Measurements from ENCODE around the gene IL11. TPM values are rescaled to one million over a fixed set of nuclear protein-coding genes. Genes with fewer than 3 reads are reported as not detected.

IL11 gene
- total RNA-seq, 1 experiment from 2014 or later: 0.97 TPM

- no peak for TF ChIP-seq CTCF (IDR thresholded peaks at IDR 0.05; ENCODE audit: unreplicated experiment)
- peaks cover 17% of the 10 kb centered on the region for H3K27me3 Mint-ChIP-seq (ENCODE audit: unreplicated experiment)
- intact Hi-C loops (cut with micrococcal nuclease; ENCODE audit: unreplicated experiment): no loop called here
- no peak overlapping the region for H3K4me3 Mint-ChIP-seq (ENCODE audit: low read depth, unreplicated experiment)
- no peak for DNase-seq
- no peaks in the 10 kb centered on the region for H3K9me3 Mint-ChIP-seq (ENCODE audit: low read depth, unreplicated experiment)
- no peak overlapping the region for H3K27ac Mint-ChIP-seq (ENCODE audit: unreplicated experiment)
- no TSS peak for BruUV-seq (replicated peaks)
- CTCF ChIA-PET: no interaction called here
- peaks cover 9% of the 10 kb centered on the region for H3K4me1 Mint-ChIP-seq (ENCODE audit: low read depth, unreplicated experiment)
- H3K36me3 Mint-ChIP-seq (ENCODE audit: insufficient read depth, unreplicated experiment): no peaks in the 10 kb centered on the region
Measured at GRCh38 chr19:55319785-55320184, 50.5 kb downstream of the IL11 start.

- no peak overlapping the region for H3K4me3 Mint-ChIP-seq (ENCODE audit: low read depth, unreplicated experiment)
- intact Hi-C loops (cut with micrococcal nuclease; ENCODE audit: unreplicated experiment): no loop called here
- no peak for DNase-seq
- BruUV-seq (replicated peaks): no TSS peak
- no peaks in the 10 kb centered on the region for H3K36me3 Mint-ChIP-seq (ENCODE audit: insufficient read depth, unreplicated experiment)
- CTCF ChIA-PET: interaction anchor here (0.8 kb wide), 1 partner anchor 15 kb away, joined by 3 read pairs; no protein-coding TSS in a partner anchor
- H3K27me3 Mint-ChIP-seq (ENCODE audit: unreplicated experiment): peaks cover 8% of the 10 kb centered on the region
- no peaks in the 10 kb centered on the region for H3K4me1 Mint-ChIP-seq (ENCODE audit: low read depth, unreplicated experiment)
- H3K27ac Mint-ChIP-seq (ENCODE audit: unreplicated experiment): no peak overlapping the region
- H3K9me3 Mint-ChIP-seq (ENCODE audit: low read depth, unreplicated experiment): no peaks in the 10 kb centered on the region
- no peak for TF ChIP-seq CTCF (IDR thresholded peaks at IDR 0.05; ENCODE audit: unreplicated experiment)
Measured at GRCh38 chr19:55316646-55317045, 53.6 kb downstream of the IL11 start.

- no peaks in the 10 kb centered on the region for H3K36me3 Mint-ChIP-seq (ENCODE audit: insufficient read depth, unreplicated experiment)
- intact Hi-C loops (cut with micrococcal nuclease; ENCODE audit: unreplicated experiment): no loop called here
- H3K27me3 Mint-ChIP-seq (ENCODE audit: unreplicated experiment): peaks cover 2% of the 10 kb centered on the region
- no peak for TF ChIP-seq CTCF (IDR thresholded peaks at IDR 0.05; ENCODE audit: unreplicated experiment)
- no peaks in the 10 kb centered on the region for H3K9me3 Mint-ChIP-seq (ENCODE audit: low read depth, unreplicated experiment)
- CTCF ChIA-PET: no interaction called here
- H3K4me1 Mint-ChIP-seq (ENCODE audit: low read depth, unreplicated experiment): no peaks in the 10 kb centered on the region
- BruUV-seq (replicated peaks): no TSS peak
- no peak overlapping the region for H3K27ac Mint-ChIP-seq (ENCODE audit: unreplicated experiment)
- H3K4me3 Mint-ChIP-seq (ENCODE audit: low read depth, unreplicated experiment): no peak overlapping the region
- no peak for DNase-seq
Measured at GRCh38 chr19:55315956-55316525, 54.2 kb downstream of the IL11 start.

GRCh38 chr19:55314396-55314795 is 55.9 kb downstream of the IL11 start:
- no peak overlapping the region for H3K27ac Mint-ChIP-seq (ENCODE audit: unreplicated experiment)

More at GRCh38 chr19:55314396-55314795, 55.9 kb downstream of the IL11 start:
- BruUV-seq (replicated peaks): no TSS peak
- Mint-ChIP-seq H3K4me1 (ENCODE audit: low read depth, unreplicated experiment) (no peaks in the 10 kb centered on the region), H3K27me3 (ENCODE audit: unreplicated experiment) (no peaks in the 10 kb centered on the region), H3K4me3 (ENCODE audit: low read depth, unreplicated experiment) (no peak overlapping the region), H3K36me3 (ENCODE audit: insufficient read depth, unreplicated experiment) (no peaks in the 10 kb centered on the region), H3K9me3 (ENCODE audit: low read depth, unreplicated experiment) (no peaks in the 10 kb centered on the region)
- TF ChIP-seq CTCF (IDR thresholded peaks at IDR 0.05; ENCODE audit: unreplicated experiment): no peak
- CTCF ChIA-PET: no interaction called here
- intact Hi-C loops (cut with micrococcal nuclease; ENCODE audit: unreplicated experiment): no loop called here
- DNase-seq: no peak

Other genes with a start within 250 kb of the IL11 start
- gene TNNT1, start 221.3 kb downstream of the IL11 start, total RNA-seq (2022): 48.8 and 53.7 TPM in 2 replicates
- gene TNNI3, start 212.7 kb downstream of the IL11 start, total RNA-seq (2022): 1.3 and 2.5 TPM in 2 replicates
- 10.3 and 13.1 TPM in 2 replicates for gene DNAAF3, start 203.8 kb downstream of the IL11 start, total RNA-seq (2022)
- 0.54 and 0.71 TPM in 2 replicates for gene SYT5, start 190.2 kb downstream of the IL11 start, total RNA-seq (2022)
- gene PTPRH, start 161.0 kb downstream of the IL11 start, total RNA-seq (2022): 34.6 and 43.2 TPM in 2 replicates
- 14.3 and 14.7 TPM in 2 replicates for gene TMEM86B, start 141.7 kb downstream of the IL11 start, total RNA-seq (2022)
- gene PPP6R1, start 111.4 kb downstream of the IL11 start, total RNA-seq (2022): 126 and 132 TPM in 2 replicates
- 72.0 and 72.8 TPM in 2 replicates for gene HSPBP1, start 90.4 kb downstream of the IL11 start, total RNA-seq (2022)
- gene BRSK1, start 86.5 kb downstream of the IL11 start, total RNA-seq (2022): 3.4 and 3.8 TPM in 2 replicates
- 0.73 TPM in 1 of 2 replicates, not detected in the other for gene TMEM150B, start 45.1 kb downstream of the IL11 start, total RNA-seq (2022)
- gene KMT5C, start 30.6 kb downstream of the IL11 start, total RNA-seq (2022): 16.1 and 23.5 TPM in 2 replicates
- 1.4 and 3.4 TPM in 2 replicates for gene COX6B2, start 15.7 kb downstream of the IL11 start, total RNA-seq (2022)
- gene GARIN5B, start 7.2 kb downstream of the IL11 start, total RNA-seq (2022): not detected in 2 replicates
- not detected in 2 replicates for gene TMEM190, start 6.4 kb upstream of the IL11 start, total RNA-seq (2022)
- gene TMEM238, start 13.8 kb upstream of the IL11 start, total RNA-seq (2022): 38.8 and 49.4 TPM in 2 replicates
- gene RPL28, start 15.5 kb upstream of the IL11 start, total RNA-seq (2022): 1,462 and 1,520 TPM in 2 replicates
- 239 and 287 TPM in 2 replicates for gene UBE2S, start 37.3 kb upstream of the IL11 start, total RNA-seq (2022)
- not detected in 2 replicates for gene SHISA7, start 72.8 kb upstream of the IL11 start, total RNA-seq (2022)
- gene ISOC2, start 91.2 kb upstream of the IL11 start, total RNA-seq (2022): 41.6 and 44.9 TPM in 2 replicates
- gene C19orf85, start 94.3 kb upstream of the IL11 start, total RNA-seq (2022): not detected in 2 replicates
- gene ZNF628, start 106.2 kb upstream of the IL11 start, total RNA-seq (2022): 11.9 and 13.0 TPM in 2 replicates
- 49.6 and 60.6 TPM in 2 replicates for gene NAT14, start 114.7 kb upstream of the IL11 start, total RNA-seq (2022)
- gene SSC5D, start 118.0 kb upstream of the IL11 start, total RNA-seq (2022): 0.26 and 0.69 TPM in 2 replicates
- gene SBK2, start 166.7 kb upstream of the IL11 start, total RNA-seq (2022): not detected in 2 replicates
- 0.57 and 0.78 TPM in 2 replicates for gene SBK3, start 175.1 kb upstream of the IL11 start, total RNA-seq (2022)
- gene ZNF579, start 210.4 kb upstream of the IL11 start, total RNA-seq (2022): 29.8 and 33.4 TPM in 2 replicates
- gene FIZ1, start 229.1 kb upstream of the IL11 start, total RNA-seq (2022): 18.6 and 23.0 TPM in 2 replicates
- gene ZNF524, start 229.8 kb upstream of the IL11 start, total RNA-seq (2022): 18.5 and 21.8 TPM in 2 replicates
- gene ZNF865, start 235.2 kb upstream of the IL11 start, total RNA-seq (2022): 29.6 and 30.9 TPM in 2 replicates

All from Calu3 (cell line).